CD4-positive, alpha-beta T cell treated with Interleukin-6 at 100 ng/mL for 8 hours (primary cell): ENCODE data around the gene USP15.
A peak's percentile ranks its signal among the peaks of the same experiment; 100 is the strongest.

Experiments used
- DNase-seq: peaks from one replicate; pipeline ENCODE4 v3.0.0-alpha.2; 2020; ENCODE audit warnings: mixed read lengths, low spot score

USP15 gene

DNA sequence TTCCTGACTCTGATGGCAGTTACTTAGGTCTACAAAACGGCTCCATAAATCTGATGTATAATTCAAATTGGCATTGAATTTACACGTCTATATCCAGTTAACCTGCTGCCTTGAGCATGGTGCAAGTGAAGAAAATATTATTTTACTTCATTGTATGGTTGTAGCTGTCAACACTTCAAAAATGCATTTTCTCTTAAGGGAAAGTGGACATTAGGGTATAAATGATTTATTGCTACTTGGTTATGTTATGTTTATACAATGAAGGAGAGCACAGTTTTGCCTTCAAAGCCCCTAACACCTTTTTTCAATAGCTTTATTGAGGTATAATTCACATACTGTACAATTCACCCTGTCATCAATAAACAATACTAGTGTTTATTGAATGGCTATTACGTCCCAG, 2.0 kb upstream of the USP15 start:
- DNase-seq: no peak

- peak; percentile 19 for DNase-seq
Measured at GRCh38 chr12:62258941-62259630, 1.1 kb upstream of the USP15 start.

- no peak for DNase-seq
Measured at GRCh38 chr12:62259631-62259992, 592 bp upstream of the USP15 start.

DNA sequence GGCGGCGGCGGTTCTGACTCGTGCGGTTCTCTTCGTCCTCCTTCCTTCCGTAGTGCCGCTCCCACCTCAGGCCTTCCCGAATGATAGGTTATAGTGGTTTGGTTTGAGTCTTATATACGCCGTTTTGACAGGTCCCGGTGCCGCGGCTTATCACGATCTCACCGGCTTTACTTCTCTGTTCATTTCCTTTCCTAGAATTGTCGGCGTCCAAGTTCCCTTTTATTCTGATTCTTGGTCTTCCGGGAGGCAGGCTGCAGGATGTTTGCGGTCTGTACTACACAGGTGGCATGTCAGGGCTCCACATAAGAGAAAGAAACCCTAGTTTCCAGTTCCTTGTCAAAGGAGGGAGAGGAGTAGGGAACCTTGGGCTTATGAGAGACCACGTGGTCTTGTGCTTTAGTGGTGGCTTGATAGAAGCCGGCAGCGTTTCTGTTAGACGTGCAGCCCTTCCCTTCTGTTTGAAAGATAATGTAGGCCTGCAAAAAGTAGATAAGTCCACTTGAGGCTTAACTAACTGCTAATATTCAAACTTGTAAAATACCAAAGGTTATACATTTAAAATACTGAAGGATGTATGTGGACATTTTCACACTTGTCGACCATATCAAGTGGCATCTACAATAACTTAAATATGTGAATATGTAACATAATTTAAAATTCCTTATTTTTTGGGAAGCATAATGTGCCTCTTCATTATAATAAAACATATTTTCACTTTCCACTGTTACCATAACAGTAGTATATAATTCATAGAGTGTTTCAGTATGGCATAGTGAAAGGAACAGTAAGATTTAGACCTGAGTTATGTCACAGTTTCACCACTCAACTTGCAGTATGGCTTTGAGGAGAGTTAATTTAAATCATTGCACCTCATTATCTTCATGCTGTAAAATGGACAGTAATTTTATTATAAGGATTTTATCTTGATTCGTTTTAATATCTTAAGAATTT, 804 bp downstream of the USP15 start:
- DNase-seq: peak; percentile 68

DNA sequence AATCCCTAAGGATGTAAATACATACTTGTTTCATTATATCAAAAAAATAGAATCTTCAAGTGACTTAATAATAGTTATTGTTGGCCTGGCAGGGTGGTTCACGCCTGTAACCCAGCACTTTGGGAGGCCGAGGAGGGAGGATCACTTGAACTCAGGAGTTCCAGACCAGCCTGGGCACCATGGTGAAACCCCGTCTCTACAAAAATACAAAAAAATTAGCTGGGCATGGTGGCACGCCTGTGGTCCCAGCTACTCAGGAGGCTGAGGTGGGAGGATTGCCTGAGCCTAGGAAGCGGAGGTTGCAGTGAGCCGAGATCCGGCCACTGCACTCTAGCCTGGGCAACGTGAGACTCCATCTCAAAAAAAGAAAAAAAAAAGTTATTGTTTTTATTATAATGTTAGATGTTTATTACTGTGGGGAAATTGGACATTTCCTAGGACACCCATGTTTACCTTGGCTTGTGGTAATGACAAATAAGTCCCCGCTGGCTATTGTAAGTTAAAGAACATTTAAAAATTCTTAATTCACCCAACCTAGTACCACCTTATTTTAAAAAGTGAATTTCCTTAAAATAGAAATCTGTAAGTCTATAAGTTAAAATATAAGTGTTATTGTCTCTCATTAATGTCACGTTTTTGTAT, 1.8 kb downstream of the USP15 start:
- no peak for DNase-seq

- no peak for DNase-seq
Measured at GRCh38 chr12:62263232-62263631, 3.0 kb downstream of the USP15 start.

DNA sequence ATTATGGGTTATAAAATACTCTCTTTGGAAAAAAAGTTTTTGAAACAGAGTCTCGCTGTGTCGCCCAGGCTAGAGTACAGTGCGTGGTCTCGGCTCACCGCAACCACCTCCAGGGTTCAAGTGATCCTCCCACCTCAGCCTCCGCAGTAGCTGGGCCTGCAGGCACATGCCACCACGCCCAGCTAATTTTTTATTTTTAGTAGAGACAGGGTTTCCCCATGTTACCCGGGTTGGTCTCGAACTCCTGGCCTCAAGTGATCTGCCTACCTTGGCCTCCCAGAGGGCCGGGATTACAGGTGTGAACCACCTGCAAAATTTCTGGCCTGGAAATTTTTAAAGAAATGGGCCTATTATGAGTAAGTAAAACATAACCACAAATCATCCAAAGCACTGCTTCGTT, 3.8 kb downstream of the USP15 start:
- DNase-seq: no peak

DNA sequence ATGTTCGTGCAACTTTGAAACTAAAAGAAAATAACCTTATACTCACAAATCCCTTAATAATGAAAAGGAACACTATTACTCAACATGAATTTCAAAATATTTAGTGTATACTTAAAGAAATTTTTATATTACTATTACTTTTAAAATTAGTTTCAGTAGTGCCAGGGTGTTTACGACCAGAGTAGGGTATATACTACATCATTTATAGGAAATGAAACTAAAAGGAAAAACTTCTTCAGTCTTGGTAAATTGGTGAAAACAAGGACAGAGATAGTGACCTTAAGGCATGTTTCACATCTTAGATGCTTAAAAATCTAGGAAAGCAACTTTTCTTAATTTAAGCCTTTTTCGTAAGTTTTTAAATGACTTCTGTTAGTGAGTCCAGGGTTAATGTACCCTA, 4.5 kb downstream of the USP15 start:
- no peak for DNase-seq

GRCh38 chr12:62265511-62265910, 5.3 kb downstream of the USP15 start:
- DNase-seq: no peak

- DNase-seq: no peak
Measured at GRCh38 chr12:62267026-62267425, 6.8 kb downstream of the USP15 start.

DNA sequence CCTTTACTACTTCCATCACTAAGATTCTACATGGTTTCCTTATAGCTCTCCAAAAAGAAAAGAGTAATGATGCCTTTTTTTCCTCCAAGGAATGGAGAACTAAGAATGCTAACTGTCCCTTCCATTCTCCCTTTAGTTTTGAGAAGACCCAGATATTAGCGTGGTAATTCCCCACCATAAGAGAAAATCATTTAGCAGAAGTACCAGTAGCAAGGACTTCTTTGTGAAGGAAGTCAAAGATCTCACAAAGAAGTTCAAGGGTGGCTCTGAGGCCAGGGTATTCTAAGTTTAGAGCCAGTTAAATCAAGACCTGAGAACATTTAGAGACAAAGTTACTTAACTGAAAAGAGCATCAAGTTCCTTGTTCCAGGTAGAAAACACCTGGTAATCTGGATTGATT, 7.3 kb downstream of the USP15 start:
- DNase-seq: no peak

GRCh38 chr12:62268956-62269355, 8.8 kb downstream of the USP15 start:
- no peak for DNase-seq

- DNase-seq: no peak
Measured at GRCh38 chr12:62269464-62270228, 9.4 kb downstream of the USP15 start.

DNA sequence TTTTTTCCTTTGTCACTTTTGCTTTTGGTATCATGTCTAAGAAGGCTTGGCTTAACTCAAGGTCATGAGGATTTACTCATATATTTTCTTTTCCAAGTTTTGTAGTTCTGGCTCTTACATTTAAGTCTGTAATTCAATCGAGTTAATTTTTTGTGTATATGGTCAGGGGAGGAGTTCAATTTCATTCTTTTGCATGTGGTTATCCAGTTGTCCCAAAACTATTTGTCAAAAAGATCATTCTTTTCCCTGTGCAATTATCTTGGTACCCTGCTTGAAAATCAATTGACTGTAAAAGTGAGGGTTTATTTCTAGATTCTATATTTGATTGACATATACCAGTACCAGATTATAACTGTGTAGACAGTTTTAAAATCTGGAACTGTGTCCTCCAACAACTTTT, 10.2 kb downstream of the USP15 start:
- no peak for DNase-seq

GRCh38 chr12:62270872-62271271, 10.7 kb downstream of the USP15 start:
- DNase-seq: no peak

GRCh38 chr12:62272936-62273552, 12.8 kb downstream of the USP15 start:
- no peak for DNase-seq

GRCh38 chr12:62273724-62274380, 13.6 kb downstream of the USP15 start:
- no peak for DNase-seq

- DNase-seq: no peak
Measured at GRCh38 chr12:62278022-62278421, 17.8 kb downstream of the USP15 start.

DNA sequence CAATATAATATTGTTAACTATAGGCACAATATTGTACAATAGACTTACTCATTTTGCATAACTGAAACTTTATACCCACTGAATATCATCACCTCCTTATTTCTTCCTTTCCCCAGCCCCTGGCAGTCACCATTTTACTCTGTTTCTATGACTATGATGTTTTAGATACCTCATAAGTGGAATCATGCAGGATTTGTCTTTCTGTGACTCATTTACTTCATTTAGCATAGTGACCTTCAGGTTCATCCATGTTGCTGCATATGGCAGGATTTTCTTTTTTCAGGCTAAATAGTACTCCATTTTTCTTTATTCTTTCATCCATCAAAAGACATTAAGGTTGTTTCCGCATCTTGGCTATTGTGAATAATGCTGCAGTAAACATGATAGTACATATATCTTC, 18.9 kb downstream of the USP15 start:
- DNase-seq: no peak

DNA sequence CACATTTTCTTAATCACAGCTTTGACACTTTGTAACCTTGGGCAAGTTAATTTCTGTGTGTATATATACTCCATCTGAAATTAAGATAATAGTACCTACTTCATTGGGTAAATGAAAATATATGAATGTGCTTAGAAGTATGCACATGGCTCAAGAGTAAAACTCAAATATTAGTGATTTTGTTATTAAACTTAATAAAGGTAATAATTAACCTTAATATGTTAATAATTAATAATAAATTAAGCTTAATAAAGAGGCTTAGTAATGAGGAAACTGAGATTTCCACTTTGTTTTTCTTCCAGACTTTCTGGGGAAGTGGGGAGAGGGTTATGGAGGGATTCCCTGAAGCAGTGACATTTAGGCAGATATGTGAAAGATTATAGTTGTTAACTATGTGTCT, 19.8 kb downstream of the USP15 start:
- DNase-seq: no peak
